HFFc6 (cell line): Measurements from ENCODE around the gene MTHFD2. TPM values are rescaled to one million over a fixed set of nuclear protein-coding genes. Genes with fewer than 3 reads are reported as not detected.
"Not testable (repeated sequence)": the region's sequence is repeated elsewhere in the genome, so short reads cannot be mapped to it uniquely, and the experiment has no call there.

Experiments
- DNase-seq: peaks from one replicate; pipeline ENCODE4 v3.0.0-alpha.2; 2018
- H3K27ac Mint-ChIP-seq: 2 replicates; pipeline ENCODE4 v1.8.0; 2020; ENCODE audit warnings: mild to moderate bottlenecking, mixed read lengths
- H3K27me3 Mint-ChIP-seq: 2 replicates; pipeline ENCODE4 v1.8.0; 2021; ENCODE audit warnings: mild to moderate bottlenecking, moderate library complexity, mixed read lengths; ENCODE audit not compliant: insufficient read depth
- H3K36me3 Mint-ChIP-seq: 2 replicates; pipeline ENCODE4 v1.8.0; 2021; ENCODE audit warnings: low read depth, mixed read lengths
- H3K4me1 Mint-ChIP-seq: 2 replicates; pipeline ENCODE4 v1.8.0; 2020; ENCODE audit warnings: low read depth, mixed read lengths
- H3K4me3 Mint-ChIP-seq: 2 replicates; pipeline ENCODE4 v1.8.0; 2020; ENCODE audit warnings: mild to moderate bottlenecking, moderate library complexity, mixed read lengths
- H3K9me3 Mint-ChIP-seq: 2 replicates; pipeline ENCODE4 v1.8.0; 2020; ENCODE audit warnings: mild to moderate bottlenecking, mixed read lengths
- CTCF ChIP-seq: fragments of 200-600 bp; sonication (generic); IDR thresholded peaks from 2 replicates; pipeline ENCODE4 v1.5.0; 2021; ENCODE audit warnings: antibody characterized with exemption, mild to moderate bottlenecking
- total RNA-seq, 6 experiments: library from RNA; stranded (reverse); fragmentation: NEBNext Ultra II Directional; extraction: Animal tissue kit (Norgen Biotek cat#: 25700); gene quantifications; 2 replicates in 1 of 6; 3 replicates in 5 of 6; pipeline ENCODE4 v1.2.3, GENCODE V29; 2021

MTHFD2 gene
- total RNA-seq, 6 experiments from 2014 or later: 75.3 to 99.6 (median 85.1) TPM

GRCh38 chr2:74178211-74179062 lies 20.0 kb upstream of the MTHFD2 start, which contains the start of gene MOB1A:
Gene MOB1A (minus strand): TSS chr2:74178879. CDS start chr2:74178674, 205 bp downstream.
- peaks cover 11% of the 10 kb centered on the region; the same call in 1 of the 2 replicates for H3K36me3 Mint-ChIP-seq
- DNase-seq: peak; percentile 97
- TF ChIP-seq CTCF: no peak
- peak within 1 kb of the TSS; percentile 94 for H3K4me3 Mint-ChIP-seq
- no peaks in the 10 kb centered on the region for H3K9me3 Mint-ChIP-seq
- peaks cover 36% of the 10 kb centered on the region for H3K4me1 Mint-ChIP-seq
- no peaks in the 10 kb centered on the region; the same call in 1 of the 2 replicates for H3K27me3 Mint-ChIP-seq
- H3K27ac Mint-ChIP-seq: peak within 1 kb of the TSS; percentile 85

GRCh38 chr2:74179063-74179865 lies 19.2 kb upstream of the MTHFD2 start:
- Mint-ChIP-seq H3K9me3 (no peaks in the 10 kb centered on the region), H3K4me3 (peak overlapping the region; percentile 94), H3K27ac (peak overlapping the region; percentile 59; the same call in 1 of the 2 replicates), H3K27me3 (no peaks in the 10 kb centered on the region; the same call in 1 of the 2 replicates), H3K36me3 (peaks cover 11% of the 10 kb centered on the region; the same call in 1 of the 2 replicates), H3K4me1 (peaks cover 35% of the 10 kb centered on the region)
- TF ChIP-seq CTCF: peak; percentile 77
- DNase-seq: no peak

- H3K9me3 Mint-ChIP-seq: no peaks in the 10 kb centered on the region
- 0 out of 2 replicates have a peak, but pooled peaks cover 2% of the 10 kb centered on the region for H3K36me3 Mint-ChIP-seq
- H3K4me3 Mint-ChIP-seq: peak overlapping the region; percentile 53; the same call in 1 of the 2 replicates
- peaks cover 2% of the 10 kb centered on the region; the same call in 1 of the 2 replicates for H3K27me3 Mint-ChIP-seq
- no peak overlapping the region for H3K27ac Mint-ChIP-seq
- no peak for TF ChIP-seq CTCF
- H3K4me1 Mint-ChIP-seq: peaks cover 15% of the 10 kb centered on the region
- DNase-seq: no peak
Measured at GRCh38 chr2:74181739-74182138, 16.7 kb upstream of the MTHFD2 start.

GRCh38 chr2:74183878-74184277 lies 14.5 kb upstream of the MTHFD2 start:
- H3K4me3 Mint-ChIP-seq: no peak overlapping the region
- no peak for TF ChIP-seq CTCF
- DNase-seq: no peak
- peaks cover 2% of the 10 kb centered on the region; the same call in 1 of the 2 replicates for H3K27me3 Mint-ChIP-seq
- H3K9me3 Mint-ChIP-seq: no peaks in the 10 kb centered on the region
- no peak overlapping the region for H3K27ac Mint-ChIP-seq
- H3K4me1 Mint-ChIP-seq: peaks cover 18% of the 10 kb centered on the region
- no peaks in the 10 kb centered on the region for H3K36me3 Mint-ChIP-seq

GRCh38 chr2:74186038-74186437 lies 12.4 kb upstream of the MTHFD2 start:
- Mint-ChIP-seq H3K27me3 (peaks cover 4% of the 10 kb centered on the region; the same call in 1 of the 2 replicates), H3K4me3 (no peak overlapping the region), H3K9me3 (no peaks in the 10 kb centered on the region), H3K4me1 (peaks cover 26% of the 10 kb centered on the region), H3K36me3 (no peaks in the 10 kb centered on the region), H3K27ac (no peak overlapping the region)
- TF ChIP-seq CTCF: no peak
- DNase-seq: no peak

- peaks cover 23% of the 10 kb centered on the region for H3K4me1 Mint-ChIP-seq
- not testable (repeated sequence) for H3K9me3 Mint-ChIP-seq, H3K27me3 Mint-ChIP-seq, H3K27ac Mint-ChIP-seq, DNase-seq, H3K36me3 Mint-ChIP-seq, H3K4me3 Mint-ChIP-seq
Measured at GRCh38 chr2:74186706-74187105, 11.7 kb upstream of the MTHFD2 start.
